MM.1S (cell line): Measurements from ENCODE around the gene ISOC2.

Source experiments
- DNase-seq: peaks from one replicate; pipeline ENCODE4 v3.0.0-alpha.2; 2015
- H2AFZ ChIP-seq: fragments of 300-600 bp; sonication (generic); 2 replicates; pipeline ENCODE4 v1.6.0; 2016; ENCODE audit warnings: antibody characterized with exemption, low read length
- H3F3A ChIP-seq: fragments of 300-600 bp; sonication (generic); 2 replicates; pipeline ENCODE4 v1.6.1; 2016; ENCODE audit warnings: mild to moderate bottlenecking, antibody characterized with exemption, low read length, moderate library complexity, mixed read lengths; ENCODE audit not compliant: insufficient read depth
- H3K27ac ChIP-seq: fragments of 300-600 bp; sonication (generic); 2 replicates; pipeline ENCODE4 v1.5.1; 2016; ENCODE audit warnings: mild to moderate bottlenecking, low read length
- H3K27me3 ChIP-seq: fragments of 300-600 bp; sonication (generic); replicated peaks from 2 replicates; pipeline ENCODE4 v1.6.0; 2016; ENCODE audit warnings: low read length; ENCODE audit not compliant: insufficient read depth
- H3K36me3 ChIP-seq: fragments of 300-600 bp; sonication (generic); replicated peaks from 2 replicates; pipeline ENCODE4 v1.6.1; 2016; ENCODE audit warnings: mild to moderate bottlenecking, low read length, mixed read lengths; ENCODE audit not compliant: insufficient read depth
- H3K4me1 ChIP-seq: fragments of 300-600 bp; sonication (generic); 2 replicates; pipeline ENCODE4 v1.6.1; 2016; ENCODE audit warnings: low read length, mixed read lengths
- H3K4me2 ChIP-seq: fragments of 300-600 bp; sonication (generic); 2 replicates; pipeline ENCODE4 v1.6.0; 2016; ENCODE audit warnings: low read depth, low read length
- H3K4me3 ChIP-seq: fragments of 300-600 bp; sonication (generic); 2 replicates; pipeline ENCODE4 v1.5.1; 2016; ENCODE audit warnings: low read length, mixed read lengths
- H3K79me2 ChIP-seq: fragments of 300-600 bp; sonication (generic); 2 replicates; pipeline ENCODE4 v1.6.1; 2016; ENCODE audit warnings: mixed run types, low read length, mixed read lengths
- H3K9ac ChIP-seq: fragments of 300-600 bp; sonication (generic); 2 replicates; pipeline ENCODE4 v1.6.1; 2016; ENCODE audit warnings: low read length, mixed read lengths
- H3K9me2 ChIP-seq: fragments of 300-600 bp; sonication (generic); replicated peaks from 2 replicates; pipeline ENCODE4 v1.6.1; 2016; ENCODE audit warnings: mild to moderate bottlenecking, low read length, mixed read lengths; ENCODE audit not compliant: insufficient read depth
- H3K9me3 ChIP-seq: fragments of 300-600 bp; sonication (generic); replicated peaks from 2 replicates; pipeline ENCODE4 v1.6.1; 2016; ENCODE audit warnings: mild to moderate bottlenecking, low read length, mixed read lengths; ENCODE audit not compliant: insufficient read depth
- H4K20me1 ChIP-seq: fragments of 300-600 bp; sonication (generic); 2 replicates; pipeline ENCODE4 v1.6.1; 2016; ENCODE audit warnings: mild to moderate bottlenecking, low read length, moderate library complexity, mixed read lengths; ENCODE audit not compliant: insufficient read depth
- EZH2 ChIP-seq: fragments of 300-600 bp; sonication (generic); optimal IDR thresholded peaks from 2 replicates; pipeline ENCODE3; 2017; ENCODE audit warnings: low read depth, mild to moderate bottlenecking, antibody characterized with exemption, low read length, mixed read lengths
- EZH2phosphoT487 ChIP-seq: fragments of 300-600 bp; sonication (generic); IDR thresholded peaks from 2 replicates; pipeline ENCODE4 v1.6.1; 2018; ENCODE audit warnings: antibody characterized with exemption, low read length
- TF ChIP-seq, protein P1 (sequence below): fragments of 300-600 bp; sonication (generic); IDR thresholded peaks from 2 replicates; pipeline ENCODE4 v1.5.1; 2016; ENCODE audit warnings: antibody characterized with exemption, low read length, mixed read lengths

ISOC2 gene

DNA sequence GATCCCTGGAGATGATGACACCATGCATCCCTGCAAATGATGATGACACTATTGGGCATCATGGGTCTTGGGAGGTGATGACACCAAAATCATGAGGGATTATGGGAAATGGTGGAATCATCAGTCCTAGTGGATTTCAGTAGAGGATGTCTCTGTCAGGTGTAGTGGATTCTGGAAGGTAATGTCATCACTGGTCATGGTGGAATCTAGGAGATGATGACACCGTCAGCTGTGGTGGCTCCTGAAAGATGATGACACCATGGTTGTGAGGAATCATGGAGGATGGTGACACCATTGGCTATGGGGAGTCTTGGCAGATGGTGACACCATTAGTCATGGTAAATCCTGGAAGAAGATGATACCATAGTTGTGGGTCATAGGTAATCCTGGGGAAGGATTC is 30.3 kb downstream of the ISOC2 start:
- TF ChIP-seq EZH2phosphoT487 (no peak), EZH2 (no peak)
- TF ChIP-seq, protein P1, sequence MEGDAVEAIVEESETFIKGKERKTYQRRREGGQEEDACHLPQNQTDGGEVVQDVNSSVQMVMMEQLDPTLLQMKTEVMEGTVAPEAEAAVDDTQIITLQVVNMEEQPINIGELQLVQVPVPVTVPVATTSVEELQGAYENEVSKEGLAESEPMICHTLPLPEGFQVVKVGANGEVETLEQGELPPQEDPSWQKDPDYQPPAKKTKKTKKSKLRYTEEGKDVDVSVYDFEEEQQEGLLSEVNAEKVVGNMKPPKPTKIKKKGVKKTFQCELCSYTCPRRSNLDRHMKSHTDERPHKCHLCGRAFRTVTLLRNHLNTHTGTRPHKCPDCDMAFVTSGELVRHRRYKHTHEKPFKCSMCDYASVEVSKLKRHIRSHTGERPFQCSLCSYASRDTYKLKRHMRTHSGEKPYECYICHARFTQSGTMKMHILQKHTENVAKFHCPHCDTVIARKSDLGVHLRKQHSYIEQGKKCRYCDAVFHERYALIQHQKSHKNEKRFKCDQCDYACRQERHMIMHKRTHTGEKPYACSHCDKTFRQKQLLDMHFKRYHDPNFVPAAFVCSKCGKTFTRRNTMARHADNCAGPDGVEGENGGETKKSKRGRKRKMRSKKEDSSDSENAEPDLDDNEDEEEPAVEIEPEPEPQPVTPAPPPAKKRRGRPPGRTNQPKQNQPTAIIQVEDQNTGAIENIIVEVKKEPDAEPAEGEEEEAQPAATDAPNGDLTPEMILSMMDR = no peak
- Histone ChIP-seq H3K9me3 (no peaks in the 10 kb centered on the region), H2AFZ (no peak overlapping the region), H3K27ac (no peak overlapping the region), H3K9me2 (no peaks in the 10 kb centered on the region), H3K4me2 (no peak overlapping the region), H3K4me3 (no peak overlapping the region), H3K27me3 (peaks cover 46% of the 10 kb centered on the region), H3K9ac (no peak overlapping the region), H3K4me1 (no peaks in the 10 kb centered on the region), H3F3A (no peaks in the 10 kb centered on the region), H4K20me1 (no peaks in the 10 kb centered on the region), H3K36me3 (no peaks in the 10 kb centered on the region), H3K79me2 (no peaks in the 10 kb centered on the region)
- DNase-seq = no peak

DNA sequence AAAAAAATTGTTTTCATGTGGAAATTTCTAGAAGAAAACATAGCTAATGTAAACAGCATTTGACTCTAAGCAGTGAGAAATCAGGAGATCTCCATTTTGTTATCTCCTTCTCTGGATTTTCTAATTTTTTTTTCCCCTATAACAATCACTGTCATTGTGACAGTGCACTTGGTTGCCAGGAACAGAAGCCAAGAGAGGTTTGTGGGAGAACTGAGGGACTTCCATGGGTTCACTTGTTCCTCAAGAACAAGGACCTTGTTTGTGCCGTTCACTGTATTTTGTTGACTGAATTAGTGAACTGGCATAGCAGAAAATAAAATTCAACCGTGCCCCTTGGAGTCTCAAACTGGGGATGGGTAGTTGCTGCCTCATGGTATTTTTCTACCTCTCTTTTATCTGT is 35.4 kb downstream of the ISOC2 start:
- TF ChIP-seq, protein P1 = no peak
- no peak for TF ChIP-seq EZH2phosphoT487
- TF ChIP-seq EZH2 = no peak

DNA sequence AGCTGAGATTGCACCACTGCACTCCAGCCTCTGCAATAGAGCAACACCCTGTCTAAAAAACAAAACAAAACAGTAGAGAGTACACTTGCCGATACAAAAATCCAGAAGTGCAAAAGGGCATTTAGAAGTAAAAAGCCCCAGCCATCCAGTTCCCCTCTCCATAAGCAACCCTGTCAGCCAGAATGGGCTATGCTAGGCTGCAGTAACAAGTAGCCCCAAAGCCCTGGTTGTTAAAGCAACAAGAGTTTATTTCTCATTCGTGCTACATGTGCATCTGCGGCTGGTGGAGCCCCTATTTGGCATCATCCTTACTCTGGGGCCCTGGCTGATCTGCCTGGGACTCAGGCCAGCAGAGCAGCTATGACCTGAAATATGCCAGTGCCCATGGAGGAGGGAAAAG is 36.9 kb downstream of the ISOC2 start:
- Histone ChIP-seq H3K9me2 (no peaks in the 10 kb centered on the region), H3K27ac (no peak overlapping the region), H4K20me1 (no peaks in the 10 kb centered on the region), H3K79me2 (no peaks in the 10 kb centered on the region), H3K4me1 (no peaks in the 10 kb centered on the region), H3K4me2 (no peak overlapping the region), H2AFZ (no peak overlapping the region), H3K9ac (no peak overlapping the region), H3K4me3 (no peak overlapping the region), H3K27me3 (peaks cover 75% of the 10 kb centered on the region), H3K36me3 (no peaks in the 10 kb centered on the region), H3K9me3 (no peaks in the 10 kb centered on the region), H3F3A (no peaks in the 10 kb centered on the region)
- TF ChIP-seq EZH2phosphoT487 (no peak), EZH2 (no peak)
- TF ChIP-seq, protein P1 = no peak
- DNase-seq = no peak

More for the DNA sequence above, 35.4 kb downstream of the ISOC2 start:
- Histone ChIP-seq H3K9me3 (no peaks in the 10 kb centered on the region), H3K27me3 (peaks cover 70% of the 10 kb centered on the region), H3K4me2 (no peak overlapping the region), H3F3A (no peaks in the 10 kb centered on the region), H3K36me3 (no peaks in the 10 kb centered on the region), H3K79me2 (no peaks in the 10 kb centered on the region), H3K4me1 (no peaks in the 10 kb centered on the region), H3K4me3 (no peak overlapping the region), H2AFZ (no peak overlapping the region), H3K9ac (no peak overlapping the region), H3K9me2 (no peaks in the 10 kb centered on the region), H3K27ac (no peak overlapping the region), H4K20me1 (no peaks in the 10 kb centered on the region)
- no peak for DNase-seq
